RWPE2 (cell line): Measurements from ENCODE around the gene PLA2G4E.

Experiments
- ATAC-seq: fragments of 200-7000 bp; cut with Tn5 transposase; 3 replicates; pipeline ENCODE4 v1.9.1; 2021; ENCODE audit warnings: low read depth
- DNase-seq: peaks from one replicate; pipeline ENCODE4 v3.0.0-alpha.2; 2020; ENCODE audit warnings: low spot score
- H3K27ac ChIP-seq: fragments of 450-650 bp; 2 replicates; pipeline ENCODE4 v1.5.1; 2017; ENCODE audit warnings: mild to moderate bottlenecking; ENCODE audit not compliant: poor library complexity, severe bottlenecking
- H3K27me3 ChIP-seq: fragments of 250-450 bp; sonication (Bioruptor Pico); 2 replicates; pipeline ENCODE4 v1.5.1; 2021; ENCODE audit warnings: mild to moderate bottlenecking, moderate library complexity; ENCODE audit not compliant: insufficient read depth, poor library complexity, severe bottlenecking
- H3K36me3 ChIP-seq: fragments of 250-450 bp; sonication (Bioruptor Pico); 2 replicates; pipeline ENCODE4 v1.5.1; 2020; ENCODE audit warnings: low read depth, mild to moderate bottlenecking, moderate library complexity
- H3K4me1 ChIP-seq: fragments of 250-450 bp; sonication (Bioruptor Pico); 2 replicates; pipeline ENCODE4 v1.5.1; 2021; ENCODE audit warnings: mild to moderate bottlenecking, moderate library complexity; ENCODE audit not compliant: insufficient read depth, poor library complexity, severe bottlenecking
- H3K4me3 ChIP-seq: fragments of 250-450 bp; sonication (Bioruptor Pico); 2 replicates; pipeline ENCODE4 v1.5.1; 2021; ENCODE audit warnings: mild to moderate bottlenecking, moderate library complexity; ENCODE audit not compliant: severe bottlenecking
- H3K9me3 ChIP-seq: fragments of 250-450 bp; sonication (Bioruptor Pico); 2 replicates; pipeline ENCODE4 v1.5.1; 2021; ENCODE audit warnings: mild to moderate bottlenecking, moderate library complexity; ENCODE audit not compliant: severe bottlenecking
- TF ChIP-seq, protein P1 (sequence below): fragments of 450-650 bp; IDR thresholded peaks from one replicate; pipeline ENCODE4 v1.5.1; 2017; ENCODE audit warnings: mild to moderate bottlenecking, moderate library complexity; ENCODE audit not compliant: poor library complexity, severe bottlenecking

Gene PLA2G4E

GRCh38 chr15:42053914-42054313 lies 33.1 kb upstream of the PLA2G4E start:
- no peak for DNase-seq
- no peak for ATAC-seq
- TF ChIP-seq, protein P1, sequence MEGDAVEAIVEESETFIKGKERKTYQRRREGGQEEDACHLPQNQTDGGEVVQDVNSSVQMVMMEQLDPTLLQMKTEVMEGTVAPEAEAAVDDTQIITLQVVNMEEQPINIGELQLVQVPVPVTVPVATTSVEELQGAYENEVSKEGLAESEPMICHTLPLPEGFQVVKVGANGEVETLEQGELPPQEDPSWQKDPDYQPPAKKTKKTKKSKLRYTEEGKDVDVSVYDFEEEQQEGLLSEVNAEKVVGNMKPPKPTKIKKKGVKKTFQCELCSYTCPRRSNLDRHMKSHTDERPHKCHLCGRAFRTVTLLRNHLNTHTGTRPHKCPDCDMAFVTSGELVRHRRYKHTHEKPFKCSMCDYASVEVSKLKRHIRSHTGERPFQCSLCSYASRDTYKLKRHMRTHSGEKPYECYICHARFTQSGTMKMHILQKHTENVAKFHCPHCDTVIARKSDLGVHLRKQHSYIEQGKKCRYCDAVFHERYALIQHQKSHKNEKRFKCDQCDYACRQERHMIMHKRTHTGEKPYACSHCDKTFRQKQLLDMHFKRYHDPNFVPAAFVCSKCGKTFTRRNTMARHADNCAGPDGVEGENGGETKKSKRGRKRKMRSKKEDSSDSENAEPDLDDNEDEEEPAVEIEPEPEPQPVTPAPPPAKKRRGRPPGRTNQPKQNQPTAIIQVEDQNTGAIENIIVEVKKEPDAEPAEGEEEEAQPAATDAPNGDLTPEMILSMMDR: no peak
- no peak overlapping the region for H3K27ac ChIP-seq
- H3K4me1 ChIP-seq: peaks cover 7% of the 10 kb centered on the region
- H3K4me3 ChIP-seq: no peak overlapping the region
- no peaks in the 10 kb centered on the region for H3K36me3 ChIP-seq
- H3K9me3 ChIP-seq: no peaks in the 10 kb centered on the region
- H3K27me3 ChIP-seq: no peaks in the 10 kb centered on the region

DNA sequence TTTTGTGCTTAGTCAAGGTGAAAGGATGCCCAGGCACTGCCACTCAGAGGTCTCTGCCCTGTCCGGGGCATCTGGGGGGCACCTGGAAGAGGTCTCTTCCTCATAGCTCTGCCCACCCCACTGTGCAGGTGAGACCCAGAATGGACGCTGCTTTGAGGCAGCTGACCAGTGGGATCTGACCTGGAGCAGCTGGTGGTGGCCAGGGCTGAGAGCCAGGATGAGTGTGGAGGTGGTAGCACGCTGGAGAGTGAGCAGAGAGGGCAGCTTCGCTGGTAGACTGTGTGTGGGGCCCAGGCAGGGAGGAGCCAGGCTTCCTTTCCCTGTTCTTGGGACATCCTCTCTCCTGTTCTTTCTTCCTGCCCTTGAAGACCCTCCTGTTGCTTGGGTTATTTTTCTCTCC lies 32.2 kb upstream of the PLA2G4E start:
- ATAC-seq: no peak
- TF ChIP-seq, protein P1: no peak
- no peak overlapping the region for H3K4me3 ChIP-seq
- H3K27me3 ChIP-seq: no peaks in the 10 kb centered on the region
- H3K27ac ChIP-seq: no peak overlapping the region
- peaks cover 4% of the 10 kb centered on the region for H3K4me1 ChIP-seq
- no peak for DNase-seq
- H3K9me3 ChIP-seq: no peaks in the 10 kb centered on the region
- no peaks in the 10 kb centered on the region for H3K36me3 ChIP-seq

- Histone ChIP-seq H3K4me3 (no peak overlapping the region), H3K36me3 (no peaks in the 10 kb centered on the region), H3K27me3 (no peaks in the 10 kb centered on the region), H3K9me3 (no peaks in the 10 kb centered on the region), H3K27ac (no peak overlapping the region), H3K4me1 (no peaks in the 10 kb centered on the region)
- TF ChIP-seq, protein P1: no peak
- ATAC-seq (no peak), DNase-seq (no peak)
Measured at GRCh38 chr15:42050484-42051255, 29.8 kb upstream of the PLA2G4E start.

DNA sequence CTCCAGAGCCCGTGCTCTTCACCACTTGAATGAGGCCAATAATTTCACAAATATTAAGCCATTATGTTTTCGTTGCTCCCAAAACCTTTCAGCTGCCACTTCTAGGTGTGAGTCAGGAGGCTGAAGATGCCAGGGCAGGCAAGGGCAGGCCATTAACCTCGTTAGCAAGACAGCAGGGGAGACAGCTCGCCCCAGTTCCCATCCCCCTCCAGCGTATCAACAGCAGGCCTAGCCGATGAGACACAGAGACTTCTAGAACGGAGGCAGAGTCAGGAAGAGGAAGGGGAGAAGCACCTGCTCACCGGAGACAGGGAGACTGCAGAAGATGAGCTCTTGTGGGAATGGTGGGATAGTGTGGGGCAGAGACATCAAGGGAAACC lies 28.0 kb upstream of the PLA2G4E start:
- Histone ChIP-seq H3K27me3 (no peaks in the 10 kb centered on the region), H3K4me1 (no peaks in the 10 kb centered on the region), H3K36me3 (no peaks in the 10 kb centered on the region), H3K4me3 (no peak overlapping the region), H3K27ac (no peak overlapping the region), H3K9me3 (no peaks in the 10 kb centered on the region)
- TF ChIP-seq, protein P1: no peak
- ATAC-seq (peak; percentile 24; the same call in 1 of the 3 replicates), DNase-seq (no peak)
